Neural cell (in vitro differentiated cells): ENCODE data around the gene KRT38. TPM values are rescaled to one million over a fixed set of nuclear protein-coding genes. Genes with fewer than 3 reads are reported as not detected.

Experiments used
- H2AFZ ChIP-seq: fragments of 200-600, 300-800 bp; sonication (generic), shearing (Covaris generic); 2 replicates; pipeline ENCODE4 v1.6.0; 2014; ENCODE audit warnings: low read depth, mild to moderate bottlenecking, antibody characterized with exemption, low read length, moderate library complexity
- H3F3A ChIP-seq: fragments of 200-600 bp; shearing (Covaris generic); 2 replicates; pipeline ENCODE4 v1.6.1; 2016; ENCODE audit warnings: mild to moderate bottlenecking, moderate library complexity, mixed read lengths, antibody characterized with exemption, low read length; ENCODE audit not compliant: insufficient read depth, poor library complexity, severe bottlenecking
- H3K27ac ChIP-seq: fragments of 200-600, 300-800 bp; sonication (generic), shearing (Covaris generic); 2 replicates; pipeline ENCODE4 v1.5.1; 2014; ENCODE audit warnings: mild to moderate bottlenecking, low read length, moderate library complexity
- H3K27me3 ChIP-seq: fragments of 300-800, 200-600 bp; sonication (generic), shearing (Covaris generic); 2 replicates; pipeline ENCODE4 v1.6.0; 2014; ENCODE audit warnings: mild to moderate bottlenecking, low read depth, low read length, moderate library complexity; ENCODE audit not compliant: insufficient read depth
- H3K36me3 ChIP-seq: fragments of 300-800, 200-600 bp; sonication (generic), shearing (Covaris generic); 2 replicates; pipeline ENCODE4 v1.5.1; 2014; ENCODE audit warnings: mild to moderate bottlenecking, antibody characterized with exemption, low read length, moderate library complexity; ENCODE audit not compliant: insufficient read depth
- H3K4me2 ChIP-seq: fragments of 300-800, 200-600 bp; sonication (generic), shearing (Covaris generic); 2 replicates; pipeline ENCODE4 v1.6.0; 2014; ENCODE audit warnings: mild to moderate bottlenecking, low read length
- H3K4me3 ChIP-seq: fragments of 300-800, 200-600 bp; sonication (generic), shearing (Covaris generic); 2 replicates; pipeline ENCODE4 v1.5.1; 2014; ENCODE audit warnings: mild to moderate bottlenecking, low read length, moderate library complexity
- H3K79me2 ChIP-seq: fragments of 200-600 bp; shearing (Covaris generic); replicated peaks from 2 replicates; pipeline ENCODE4 v1.6.0; 2014; ENCODE audit warnings: mild to moderate bottlenecking, low read length, moderate library complexity; ENCODE audit not compliant: insufficient read depth
- H3K9ac ChIP-seq: fragments of 300-800, 200-600 bp; sonication (generic), shearing (Covaris generic); 2 replicates; pipeline ENCODE4 v1.6.1; 2016; ENCODE audit warnings: mild to moderate bottlenecking, low read length, mixed read lengths
- H3K9me2 ChIP-seq: fragments of 200-600 bp; shearing (Covaris generic); 2 replicates; pipeline ENCODE4 v1.6.1; 2016; ENCODE audit warnings: mild to moderate bottlenecking, low read length, mixed read lengths; ENCODE audit not compliant: insufficient read depth
- H3K9me3 ChIP-seq: fragments of 200-600, 300-800 bp; sonication (generic), shearing (Covaris generic); 2 replicates; pipeline ENCODE4 v1.6.1; 2016; ENCODE audit warnings: mild to moderate bottlenecking, mixed run types, low read length, moderate library complexity, mixed read lengths
- H4K20me1 ChIP-seq: fragments of 200-600 bp; shearing (Covaris generic); 2 replicates; pipeline ENCODE4 v1.6.1; 2016; ENCODE audit warnings: mild to moderate bottlenecking, mixed run types; ENCODE audit not compliant: insufficient read depth
- EP300 ChIP-seq: fragments of 450-650 bp; conservative IDR thresholded peaks from 2 replicates; pipeline ENCODE4 v1.6.1; 2014; ENCODE audit warnings: antibody characterized with exemption, mild to moderate bottlenecking, moderate library complexity; ENCODE audit not compliant: poor library complexity, severe bottlenecking
- EZH2 ChIP-seq: fragments of 200-600, 300-800 bp; shearing (Covaris generic), sonication (generic); IDR thresholded peaks from 2 replicates; pipeline ENCODE4 v1.6.1; 2014; ENCODE audit warnings: antibody characterized with exemption, low read length, borderline replicate concordance, mild to moderate bottlenecking; ENCODE audit not compliant: insufficient read depth, poor library complexity, severe bottlenecking
- MXI1 ChIP-seq: fragments of 450-650 bp; conservative IDR thresholded peaks from 2 replicates; pipeline ENCODE4 v1.6.1; 2014; ENCODE audit warnings: antibody characterized with exemption, mild to moderate bottlenecking; ENCODE audit not compliant: poor library complexity, severe bottlenecking
- POLR2AphosphoS5 ChIP-seq: IDR thresholded peaks from 2 replicates; pipeline ENCODE4 v1.6.1; 2012
- RAD21 ChIP-seq: fragments of 450-650 bp; conservative IDR thresholded peaks from 2 replicates; pipeline ENCODE4 v1.6.1; 2014; ENCODE audit warnings: antibody characterized with exemption, mild to moderate bottlenecking, moderate library complexity
- SMC3 ChIP-seq: fragments of 450-650 bp; conservative IDR thresholded peaks from 2 replicates; pipeline ENCODE4 v1.6.1; 2014; ENCODE audit warnings: antibody characterized with exemption, mild to moderate bottlenecking, moderate library complexity; ENCODE audit not compliant: poor library complexity
- TAF1 ChIP-seq: IDR thresholded peaks from 2 replicates; pipeline ENCODE4 v1.6.1; 2012; ENCODE audit warnings: low read depth
- polyA minus RNA-seq: library from RNA; depleted of rRNA, polyadenylated mRNA; stranded (reverse); fragments of >200 nt; gene quantifications from 2 replicates; pipeline ENCODE4 v1.2.3, GENCODE V29; 2014
- polyA plus RNA-seq: library from polyadenylated mRNA; depleted of rRNA; stranded (reverse); fragments of >200 nt; gene quantifications from 2 replicates; pipeline ENCODE4 v1.2.3, GENCODE V29; 2014
- TF ChIP-seq, protein P1 (sequence below): fragments of 450-650 bp; IDR thresholded peaks from 2 replicates; pipeline ENCODE4 v1.5.1; 2014; ENCODE audit warnings: antibody characterized with exemption, mild to moderate bottlenecking, moderate library complexity; ENCODE audit not compliant: poor library complexity, severe bottlenecking
- TF ChIP-seq, protein P2 (sequence below): IDR thresholded peaks from 2 replicates; pipeline ENCODE4 v1.6.1; 2012; ENCODE audit warnings: borderline replicate concordance

Gene KRT38
- polyA plus RNA-seq (not detected in 2 replicates), polyA minus RNA-seq (not detected in 2 replicates)

DNA sequence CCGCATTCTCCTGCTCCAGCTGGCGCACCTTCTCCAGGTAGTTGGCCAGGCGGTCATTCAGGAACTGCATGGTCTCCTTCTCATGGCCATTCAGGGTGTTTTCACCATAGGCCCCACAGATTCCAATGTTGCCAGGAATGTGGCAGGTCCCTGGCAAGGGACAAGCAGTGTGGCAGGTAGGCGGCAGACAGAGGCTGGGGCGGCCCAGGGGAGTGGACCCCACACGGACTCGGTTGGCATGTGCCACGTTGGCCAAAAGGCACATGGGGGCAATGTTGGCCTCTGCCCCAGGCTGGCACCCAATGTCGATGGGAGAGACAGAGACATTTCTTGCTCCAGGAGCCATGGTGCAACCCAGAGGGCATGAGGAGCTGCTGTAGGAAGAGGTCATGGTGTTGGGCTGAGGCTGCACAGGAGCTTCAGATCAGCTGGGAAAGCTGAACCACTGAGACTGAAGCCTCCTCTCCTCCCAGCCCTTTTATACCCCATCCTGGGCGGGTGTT, at the start of gene KRT38:
TSS of gene KRT38 (minus strand) at position 453 of the 503 bp plus-strand sequence. CDS start at position 391, 62 bp downstream.
- H3K4me2 ChIP-seq: no peak within 1 kb of the TSS
- no peak within 1 kb of the TSS for H3K27ac ChIP-seq
- no peak within 1 kb of the TSS for H2AFZ ChIP-seq
- H3K27me3 ChIP-seq: no peaks in the 10 kb centered on the region
- H4K20me1 ChIP-seq: no peaks in the 10 kb centered on the region
- no peaks in the 10 kb centered on the region for H3K79me2 ChIP-seq
- H3F3A ChIP-seq: no peaks in the 10 kb centered on the region
- no peaks in the 10 kb centered on the region for H3K9me2 ChIP-seq
- no peak within 1 kb of the TSS for H3K9ac ChIP-seq
- no peak within 1 kb of the TSS for H3K4me3 ChIP-seq
- TF ChIP-seq POLR2AphosphoS5 (no peak), RAD21 (no peak), TAF1 (no peak), EP300 (no peak), EZH2 (no peak), SMC3 (no peak)
- TF ChIP-seq, protein P1, sequence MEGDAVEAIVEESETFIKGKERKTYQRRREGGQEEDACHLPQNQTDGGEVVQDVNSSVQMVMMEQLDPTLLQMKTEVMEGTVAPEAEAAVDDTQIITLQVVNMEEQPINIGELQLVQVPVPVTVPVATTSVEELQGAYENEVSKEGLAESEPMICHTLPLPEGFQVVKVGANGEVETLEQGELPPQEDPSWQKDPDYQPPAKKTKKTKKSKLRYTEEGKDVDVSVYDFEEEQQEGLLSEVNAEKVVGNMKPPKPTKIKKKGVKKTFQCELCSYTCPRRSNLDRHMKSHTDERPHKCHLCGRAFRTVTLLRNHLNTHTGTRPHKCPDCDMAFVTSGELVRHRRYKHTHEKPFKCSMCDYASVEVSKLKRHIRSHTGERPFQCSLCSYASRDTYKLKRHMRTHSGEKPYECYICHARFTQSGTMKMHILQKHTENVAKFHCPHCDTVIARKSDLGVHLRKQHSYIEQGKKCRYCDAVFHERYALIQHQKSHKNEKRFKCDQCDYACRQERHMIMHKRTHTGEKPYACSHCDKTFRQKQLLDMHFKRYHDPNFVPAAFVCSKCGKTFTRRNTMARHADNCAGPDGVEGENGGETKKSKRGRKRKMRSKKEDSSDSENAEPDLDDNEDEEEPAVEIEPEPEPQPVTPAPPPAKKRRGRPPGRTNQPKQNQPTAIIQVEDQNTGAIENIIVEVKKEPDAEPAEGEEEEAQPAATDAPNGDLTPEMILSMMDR: no peak
- H3K9me3 ChIP-seq: no peaks in the 10 kb centered on the region
- H3K36me3 ChIP-seq: no peaks in the 10 kb centered on the region

DNA sequence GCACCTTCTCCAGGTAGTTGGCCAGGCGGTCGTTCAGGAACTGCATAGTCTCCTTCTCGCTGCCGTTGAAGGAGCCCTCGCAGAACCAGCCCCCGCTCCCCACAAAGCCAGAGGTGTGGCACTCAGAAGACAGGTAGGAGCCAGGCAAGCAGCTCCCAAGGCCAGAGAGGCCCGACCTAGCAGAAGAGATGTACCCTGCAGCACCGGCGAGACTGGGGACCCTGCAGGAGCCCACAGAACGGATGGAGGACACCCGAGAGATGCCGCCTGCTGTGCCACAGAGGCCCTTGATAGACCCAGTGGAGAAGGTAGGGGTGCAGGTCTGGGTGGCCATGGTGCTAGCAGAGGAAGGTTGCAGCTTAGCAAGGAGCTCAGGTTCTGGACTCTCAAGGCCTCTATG, 48.7 kb upstream of the KRT38 start, which contains the start of gene KRT36:
TSS of gene KRT36 (minus strand) at position 380 of the 400 bp plus-strand sequence. CDS start at position 334, 46 bp downstream.
- no peak within 1 kb of the TSS for H3K4me3 ChIP-seq
- H2AFZ ChIP-seq: no peak within 1 kb of the TSS
- H3K27ac ChIP-seq: no peak within 1 kb of the TSS
- no peaks in the 10 kb centered on the region for H3K9me3 ChIP-seq
- H4K20me1 ChIP-seq: no peaks in the 10 kb centered on the region
- no peaks in the 10 kb centered on the region for H3K9me2 ChIP-seq
- H3K27me3 ChIP-seq: no peaks in the 10 kb centered on the region
- H3K79me2 ChIP-seq: no peaks in the 10 kb centered on the region
- no peaks in the 10 kb centered on the region for H3F3A ChIP-seq
- no peaks in the 10 kb centered on the region for H3K36me3 ChIP-seq
- no peak for TF ChIP-seq POLR2AphosphoS5
- no peak for TF ChIP-seq MXI1
- TF ChIP-seq TAF1: no peak
- TF ChIP-seq EZH2: no peak
- TF ChIP-seq, protein P1: no peak
- no peak for TF ChIP-seq RAD21
- no peak for TF ChIP-seq SMC3
- TF ChIP-seq EP300: no peak
- TF ChIP-seq, protein P2, sequence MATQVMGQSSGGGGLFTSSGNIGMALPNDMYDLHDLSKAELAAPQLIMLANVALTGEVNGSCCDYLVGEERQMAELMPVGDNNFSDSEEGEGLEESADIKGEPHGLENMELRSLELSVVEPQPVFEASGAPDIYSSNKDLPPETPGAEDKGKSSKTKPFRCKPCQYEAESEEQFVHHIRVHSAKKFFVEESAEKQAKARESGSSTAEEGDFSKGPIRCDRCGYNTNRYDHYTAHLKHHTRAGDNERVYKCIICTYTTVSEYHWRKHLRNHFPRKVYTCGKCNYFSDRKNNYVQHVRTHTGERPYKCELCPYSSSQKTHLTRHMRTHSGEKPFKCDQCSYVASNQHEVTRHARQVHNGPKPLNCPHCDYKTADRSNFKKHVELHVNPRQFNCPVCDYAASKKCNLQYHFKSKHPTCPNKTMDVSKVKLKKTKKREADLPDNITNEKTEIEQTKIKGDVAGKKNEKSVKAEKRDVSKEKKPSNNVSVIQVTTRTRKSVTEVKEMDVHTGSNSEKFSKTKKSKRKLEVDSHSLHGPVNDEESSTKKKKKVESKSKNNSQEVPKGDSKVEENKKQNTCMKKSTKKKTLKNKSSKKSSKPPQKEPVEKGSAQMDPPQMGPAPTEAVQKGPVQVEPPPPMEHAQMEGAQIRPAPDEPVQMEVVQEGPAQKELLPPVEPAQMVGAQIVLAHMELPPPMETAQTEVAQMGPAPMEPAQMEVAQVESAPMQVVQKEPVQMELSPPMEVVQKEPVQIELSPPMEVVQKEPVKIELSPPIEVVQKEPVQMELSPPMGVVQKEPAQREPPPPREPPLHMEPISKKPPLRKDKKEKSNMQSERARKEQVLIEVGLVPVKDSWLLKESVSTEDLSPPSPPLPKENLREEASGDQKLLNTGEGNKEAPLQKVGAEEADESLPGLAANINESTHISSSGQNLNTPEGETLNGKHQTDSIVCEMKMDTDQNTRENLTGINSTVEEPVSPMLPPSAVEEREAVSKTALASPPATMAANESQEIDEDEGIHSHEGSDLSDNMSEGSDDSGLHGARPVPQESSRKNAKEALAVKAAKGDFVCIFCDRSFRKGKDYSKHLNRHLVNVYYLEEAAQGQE: no peak
- H3K9ac ChIP-seq: no peak within 1 kb of the TSS
- H3K4me2 ChIP-seq: no peak within 1 kb of the TSS
